Heart left ventricle (tissue), 13 donors: ENCODE results near the gene BICD1.

Experiments used
- CTCF ChIP-seq, 12 donors: fragments of 200-600 bp; sonication (generic) in 4 of 12; IDR thresholded peaks; one replicate each; pipeline versions ENCODE4 v1.5.0 to v1.8.0; 2018 to 2022; ENCODE audit warnings: antibody characterized with exemption in 12 of 12, mild to moderate bottlenecking in 5 of 12
- POLR2A ChIP-seq, 2 donors: fragments of 450-650 bp; IDR thresholded peaks; one replicate each; pipeline ENCODE4 v1.6.1; 2017; ENCODE audit warnings: antibody characterized with exemption in 2 of 2, mild to moderate bottlenecking in 2 of 2, moderate library complexity in 2 of 2
- donor health status: ischemic (EF 13 %, LVEDD 7.1; RV severe dilation, severe dysfunction).
- donor health status: DM: no; HTN: yes; CAD: no.
- donor health status: DM: no; HTN: no; CAD: no.
- donor health status: ischemic (EF 25% LVEDD 6.9; RV normal size, moderate dysfunction).
- donor health status: ischemic (EF 25% LVEDD 5.7; RV mildly dilated, moderate dysfunction).
- donor health status: ischemic (EF 35%, LVEDD 5.7; RV mildly dilated, moderate dysfunction).
- donor health status: nonischemic (EF 11% LVEDD 7.7; RV severe dilation, severe dysfunction).
- donor health status: DM: yes; HTN: yes; CAD: no.
- donor health status: PGD.
- donor health status: ischemic (EF 29% LVEDD 5.4; RV normal size, mild dysfunction).
- donor health status: nonischemic (EF 23%, LVEDD 6.1; RV moderate dilation, normal function).

GRCh38 chr12:32139064-32139421 lies 32.4 kb downstream of the BICD1 start:
- no peak for TF ChIP-seq CTCF (IDR thresholded peaks at IDR 0.05)
- no peak for TF ChIP-seq POLR2A (IDR thresholded peaks at IDR 0.05)
